Measurements from ENCODE around the gene NFIB.

Gene NFIB

DNA sequence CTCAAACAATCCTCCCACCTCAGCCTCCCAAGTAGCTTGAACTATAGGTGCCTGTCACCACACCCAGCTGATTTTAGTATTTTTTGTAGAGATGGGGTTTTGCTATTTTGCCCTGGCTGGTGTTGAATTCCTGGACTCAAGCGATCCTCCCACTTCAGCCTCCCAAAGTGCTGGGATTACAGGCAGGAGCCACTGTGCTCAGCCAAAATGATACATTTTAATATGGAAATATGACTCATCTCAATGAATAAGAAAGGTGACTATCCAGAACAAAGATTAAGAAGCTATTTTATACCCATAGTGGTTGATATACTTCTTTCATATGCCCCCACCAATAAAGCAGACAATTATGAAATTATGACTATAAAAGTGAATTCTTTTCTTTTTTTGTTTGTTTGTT is 166.2 kb downstream of the NFIB start:
- Histone ChIP-seq H3K4me2 (no peak overlapping the region), H3K9me3 (no peaks in the 10 kb centered on the region), H3K27ac (no peak overlapping the region), H3K9ac (no peak overlapping the region), H3K27me3 (no peaks in the 10 kb centered on the region), H3K4me3 (no peak overlapping the region), H3K36me3 (no peaks in the 10 kb centered on the region), H3K4me1 (no peaks in the 10 kb centered on the region), H4K20me1 (no peaks in the 10 kb centered on the region)
- TF ChIP-seq Cebpa-rat (IDR thresholded peaks at IDR 0.05), result no peak

DNA sequence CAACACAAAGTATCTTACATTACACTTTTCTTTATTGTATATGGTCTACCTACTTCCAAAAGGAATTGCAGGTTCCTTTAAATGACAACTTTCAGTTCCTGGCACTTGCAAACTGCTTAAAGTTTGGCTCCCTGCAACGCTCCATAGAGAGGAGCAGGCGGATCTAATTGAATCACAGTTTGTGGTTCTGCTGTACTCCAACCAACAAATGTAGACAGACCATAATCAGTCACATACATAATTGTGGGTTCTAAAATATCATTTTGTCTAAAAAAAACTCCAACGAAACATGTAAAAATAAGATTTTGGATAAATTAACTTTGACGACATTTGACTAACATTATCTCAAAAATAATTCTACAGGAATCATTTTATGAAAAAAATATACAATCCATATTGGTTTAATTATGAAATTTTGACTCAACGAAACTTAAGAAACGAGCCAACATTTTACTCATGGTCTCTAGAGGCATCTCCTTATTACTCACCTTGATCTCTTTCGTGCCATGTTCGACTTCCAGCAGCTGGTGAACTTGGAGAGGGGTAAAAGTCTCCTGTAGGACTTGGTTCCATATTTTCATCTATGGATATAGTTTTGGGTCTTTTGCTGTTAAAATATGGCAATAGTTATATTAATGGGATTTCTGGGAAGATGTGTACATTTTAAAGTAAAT is 167.6 kb downstream of the NFIB start:
- no peak for TF ChIP-seq Cebpa-rat (IDR thresholded peaks at IDR 0.05)
- Histone ChIP-seq H3K9me3 (peaks cover 4% of the 10 kb centered on the region; the same call in 1 of the 2 replicates), H3K27ac (no peak overlapping the region), H3K4me3 (no peak overlapping the region), H3K4me1 (no peaks in the 10 kb centered on the region), H3K36me3 (no peaks in the 10 kb centered on the region), H4K20me1 (no peaks in the 10 kb centered on the region), H3K9ac (no peak overlapping the region), H3K4me2 (no peak overlapping the region), H3K27me3 (no peaks in the 10 kb centered on the region)

DNA sequence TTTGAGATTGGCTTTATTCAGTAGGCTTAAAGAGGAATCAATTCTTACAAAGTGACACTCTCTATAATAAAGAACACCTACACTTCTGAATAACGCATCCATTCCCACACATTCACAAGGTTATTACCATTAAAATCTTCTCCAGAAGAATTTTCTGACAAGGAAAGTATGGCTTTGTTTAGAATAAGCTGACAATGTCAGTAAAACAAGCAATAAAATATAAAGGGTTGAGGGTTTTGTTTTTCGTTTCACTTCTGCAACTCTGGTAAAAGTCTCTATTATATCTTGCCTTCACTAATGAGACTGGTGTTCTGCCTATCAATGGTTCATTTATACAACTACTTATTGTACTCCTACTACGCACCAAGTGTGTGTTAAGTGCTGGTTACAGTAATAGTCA is 169.7 kb downstream of the NFIB start:
- 0 out of 2 replicates have a peak, but pooled peaks cover 4% of the 10 kb centered on the region for H3K4me1 ChIP-seq
- H3K27ac ChIP-seq, result no peak overlapping the region
- no peaks in the 10 kb centered on the region for H3K36me3 ChIP-seq
- peaks cover 4% of the 10 kb centered on the region; the same call in 1 of the 2 replicates for H3K9me3 ChIP-seq
- H4K20me1 ChIP-seq, result no peaks in the 10 kb centered on the region
- no peaks in the 10 kb centered on the region for H3K27me3 ChIP-seq
- no peak overlapping the region for H3K4me3 ChIP-seq
- H3K9ac ChIP-seq, result no peak overlapping the region
- TF ChIP-seq Cebpa-rat (IDR thresholded peaks at IDR 0.05), result no peak
- H3K4me2 ChIP-seq, result no peak overlapping the region

DNA sequence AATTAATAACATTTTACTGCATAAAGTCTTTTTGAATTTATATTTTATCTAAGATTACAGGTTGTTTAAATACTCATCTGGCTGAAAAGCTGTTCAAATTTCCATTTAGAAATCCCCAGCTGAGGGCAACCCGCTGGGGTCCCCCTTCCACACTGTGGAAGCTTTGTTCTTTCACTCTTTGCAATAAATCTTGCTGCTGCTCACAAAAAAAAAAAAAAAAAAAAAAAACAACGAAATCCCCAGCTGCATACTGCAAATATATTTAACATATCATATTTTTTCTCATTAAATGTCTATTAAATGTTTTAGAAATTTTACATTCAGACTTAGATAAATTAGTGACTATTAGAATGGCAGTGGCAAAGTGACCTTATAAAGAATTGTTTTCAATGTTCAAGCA is 172.2 kb downstream of the NFIB start:
- Histone ChIP-seq H3K4me3 (no peak overlapping the region), H3K9me3 (peaks cover 4% of the 10 kb centered on the region; the same call in 1 of the 2 replicates), H3K27me3 (no peaks in the 10 kb centered on the region), H3K27ac (no peak overlapping the region), H3K36me3 (no peaks in the 10 kb centered on the region), H4K20me1 (no peaks in the 10 kb centered on the region), H3K9ac (no peak overlapping the region), H3K4me2 (no peak overlapping the region), H3K4me1 (0 out of 2 replicates have a peak, but pooled peaks cover 5% of the 10 kb centered on the region)
- no peak for TF ChIP-seq Cebpa-rat (IDR thresholded peaks at IDR 0.05)

DNA sequence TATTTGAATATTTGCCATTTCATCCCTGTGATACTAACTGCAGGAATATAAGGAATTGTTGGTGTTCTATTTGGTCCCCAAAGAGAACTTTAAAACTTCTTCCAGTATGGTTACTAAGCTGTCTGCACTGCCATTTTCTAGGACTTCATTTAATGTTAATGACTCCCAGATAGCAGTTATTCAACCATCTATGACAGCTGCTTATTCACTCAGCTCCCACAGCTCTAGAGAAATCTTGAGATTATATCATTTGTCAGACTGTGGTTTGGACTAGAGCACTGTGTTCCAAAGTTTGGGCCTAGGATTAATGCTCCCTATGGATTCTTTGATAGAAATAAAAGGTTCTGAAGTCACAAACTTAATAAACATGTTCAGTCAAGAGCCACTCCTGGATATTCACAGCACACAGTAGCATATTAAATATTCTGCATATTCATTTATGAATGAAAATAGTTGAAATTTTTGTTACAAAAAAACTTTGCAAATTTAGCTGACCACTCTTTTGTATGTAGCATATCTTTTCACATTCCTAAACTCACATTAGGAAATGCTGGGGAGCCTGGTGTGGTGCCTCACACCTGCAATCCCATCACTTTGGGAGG is 173.7 kb downstream of the NFIB start:
- no peak overlapping the region for H3K27ac ChIP-seq
- H3K9me3 ChIP-seq, result peaks cover 4% of the 10 kb centered on the region; the same call in 1 of the 2 replicates
- no peak overlapping the region for H3K4me2 ChIP-seq
- no peak overlapping the region for H3K9ac ChIP-seq
- H3K4me1 ChIP-seq, result 0 out of 2 replicates have a peak, but pooled peaks cover 5% of the 10 kb centered on the region
- no peaks in the 10 kb centered on the region for H3K27me3 ChIP-seq
- no peak for TF ChIP-seq Cebpa-rat (IDR thresholded peaks at IDR 0.05)
- no peaks in the 10 kb centered on the region for H3K36me3 ChIP-seq
- H4K20me1 ChIP-seq, result no peaks in the 10 kb centered on the region
- no peak overlapping the region for H3K4me3 ChIP-seq

DNA sequence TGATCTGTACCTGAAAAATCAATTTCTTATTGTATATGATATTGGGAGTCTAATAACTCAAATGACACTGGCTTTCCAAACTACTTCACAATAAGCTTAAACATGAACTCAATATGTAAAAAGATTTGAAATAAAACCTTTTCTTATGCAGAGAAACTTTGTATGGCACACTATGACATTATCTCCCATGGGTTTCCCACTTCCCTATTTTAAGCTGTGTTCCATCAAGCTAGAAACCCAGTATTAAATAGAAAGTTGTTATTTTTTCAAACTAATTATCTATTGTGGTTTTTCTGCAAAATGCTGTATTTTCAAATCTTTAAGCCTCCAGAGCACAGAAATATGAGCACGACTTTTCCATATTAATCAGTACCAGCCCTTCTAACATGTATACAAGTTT is 174.7 kb downstream of the NFIB start:
- TF ChIP-seq Cebpa-rat (IDR thresholded peaks at IDR 0.05), result no peak
- Histone ChIP-seq H3K27ac (no peak overlapping the region), H3K4me1 (0 out of 2 replicates have a peak, but pooled peaks cover 5% of the 10 kb centered on the region), H3K9ac (no peak overlapping the region), H3K27me3 (no peaks in the 10 kb centered on the region), H3K9me3 (peaks cover 4% of the 10 kb centered on the region; the same call in 1 of the 2 replicates), H4K20me1 (no peaks in the 10 kb centered on the region), H3K4me3 (no peak overlapping the region), H3K4me2 (no peak overlapping the region), H3K36me3 (no peaks in the 10 kb centered on the region)

DNA sequence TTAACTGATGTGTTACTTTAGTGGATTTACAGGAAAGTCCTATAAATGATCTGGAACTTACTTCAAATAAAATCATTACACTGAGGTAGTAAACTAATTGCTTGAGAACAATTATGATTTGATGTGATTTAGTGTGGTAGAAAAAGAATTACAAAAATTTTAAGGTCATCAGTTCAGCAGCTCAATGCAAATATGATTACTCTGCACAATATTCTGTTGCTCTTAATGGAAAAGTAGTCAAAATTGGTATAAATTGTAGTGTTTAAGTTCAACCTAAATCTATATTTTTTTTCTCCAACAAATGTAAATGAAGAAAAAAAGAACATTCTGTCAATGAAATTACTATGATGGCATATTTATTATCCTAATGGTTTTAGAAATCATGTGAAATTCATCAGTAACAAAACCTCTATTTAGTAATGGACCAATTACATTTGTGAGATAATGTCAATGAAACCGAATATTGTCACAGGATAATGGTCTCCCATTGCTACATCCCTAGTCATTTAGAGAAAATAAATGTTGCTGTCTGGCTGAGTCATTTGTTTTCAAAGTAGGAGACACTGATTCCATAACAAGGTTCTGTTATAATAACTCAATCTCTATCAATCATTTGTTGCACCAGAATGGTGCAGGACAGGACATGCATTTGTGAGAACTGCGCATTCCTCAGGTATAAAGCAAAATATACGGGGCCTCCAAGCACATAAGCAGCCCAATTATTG is 177.1 kb downstream of the NFIB start:
- Histone ChIP-seq H3K36me3 (no peaks in the 10 kb centered on the region), H3K4me3 (no peak overlapping the region), H3K27ac (no peak overlapping the region), H3K9me3 (no peaks in the 10 kb centered on the region), H3K4me1 (0 out of 2 replicates have a peak, but pooled peaks cover 5% of the 10 kb centered on the region), H3K4me2 (no peak overlapping the region), H4K20me1 (no peaks in the 10 kb centered on the region), H3K9ac (no peak overlapping the region), H3K27me3 (no peaks in the 10 kb centered on the region)
- no peak for TF ChIP-seq Cebpa-rat (IDR thresholded peaks at IDR 0.05)

DNA sequence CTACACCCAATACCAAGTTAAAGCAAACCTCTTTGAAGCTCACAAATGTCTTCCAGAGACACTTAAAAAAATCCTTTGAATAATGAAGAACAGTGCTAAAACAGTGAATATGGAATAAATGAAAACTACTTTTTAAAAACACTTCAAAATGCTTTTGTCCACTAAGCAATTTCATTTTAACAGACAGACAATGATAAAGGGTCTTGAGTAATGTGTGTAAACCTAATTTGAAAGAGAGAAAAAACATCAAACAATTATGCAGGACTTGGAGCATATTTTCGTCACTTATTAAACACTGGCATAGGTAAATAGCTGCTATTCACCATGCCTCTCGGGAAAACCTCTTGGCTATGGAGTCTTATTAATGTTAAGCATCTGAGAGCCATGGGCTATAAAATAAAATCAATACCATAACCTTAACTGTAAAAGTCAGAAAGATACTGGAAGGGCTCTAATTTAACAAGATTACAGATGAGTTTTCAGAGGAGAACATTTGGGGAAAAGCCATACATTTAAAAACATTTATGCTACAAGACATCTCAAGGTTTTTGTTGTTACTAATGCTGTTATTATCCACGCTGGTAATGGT is 177.8 kb downstream of the NFIB start:
- H3K4me2 ChIP-seq, result no peak overlapping the region
- no peak for TF ChIP-seq Cebpa-rat (IDR thresholded peaks at IDR 0.05)
- no peak overlapping the region for H3K4me3 ChIP-seq
- no peak overlapping the region for H3K9ac ChIP-seq
- 0 out of 2 replicates have a peak, but pooled peaks cover 5% of the 10 kb centered on the region for H3K4me1 ChIP-seq
- no peak overlapping the region for H3K27ac ChIP-seq
- no peaks in the 10 kb centered on the region for H3K27me3 ChIP-seq
- H3K36me3 ChIP-seq, result no peaks in the 10 kb centered on the region
- no peaks in the 10 kb centered on the region for H4K20me1 ChIP-seq
- H3K9me3 ChIP-seq, result no peaks in the 10 kb centered on the region

DNA sequence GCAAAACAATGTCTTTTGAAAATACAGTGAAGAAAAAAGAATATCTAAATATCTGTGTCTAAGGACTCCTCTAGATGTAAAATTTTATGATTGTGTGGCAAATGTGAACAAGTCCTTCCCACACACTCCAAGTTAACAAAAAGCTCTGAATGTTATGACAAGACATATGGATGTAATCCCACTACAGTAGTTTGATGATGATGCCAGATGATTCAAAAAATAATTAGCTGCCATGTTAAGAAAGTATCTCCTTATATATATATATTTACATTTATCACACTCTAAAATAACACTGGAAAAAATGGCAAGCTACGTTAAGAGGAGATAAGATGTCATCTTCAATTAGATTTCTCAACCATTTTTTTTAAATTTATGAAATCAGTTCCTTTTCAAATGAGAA is 178.5 kb downstream of the NFIB start:
- 0 out of 2 replicates have a peak, but pooled peaks cover 5% of the 10 kb centered on the region for H3K4me1 ChIP-seq
- H3K9me3 ChIP-seq, result no peaks in the 10 kb centered on the region
- TF ChIP-seq Cebpa-rat (IDR thresholded peaks at IDR 0.05), result no peak
- no peak overlapping the region for H3K27ac ChIP-seq
- no peaks in the 10 kb centered on the region for H3K27me3 ChIP-seq
- H3K9ac ChIP-seq, result no peak overlapping the region
- no peaks in the 10 kb centered on the region for H4K20me1 ChIP-seq
- no peaks in the 10 kb centered on the region for H3K36me3 ChIP-seq
- no peak overlapping the region for H3K4me2 ChIP-seq
- H3K4me3 ChIP-seq, result no peak overlapping the region

Data from BLaER1 (cell line).